Brain pericyte (primary cell): ENCODE measurements around the gene LRRC70.
"Not testable (repeated sequence)": the region's sequence is repeated elsewhere in the genome, so short reads cannot be mapped to it uniquely, and the experiment has no call there.

Experiments used
- DNase-seq: peaks from one replicate; pipeline ENCODE4 v3.0.0-alpha.2; 2012; ENCODE audit warnings: low read depth, low spot score

The LRRC70 gene

GRCh38 chr5:62578540-62578939 lies at the start of gene LRRC70:
TSS of gene LRRC70 (plus strand) at chr5:62578819. CDS start at chr5:62579439, 620 bp downstream.
- no peak for DNase-seq

- no peak for DNase-seq
Observed at GRCh38 chr5:62533597-62533996, 45.0 kb upstream of the LRRC70 start.

- DNase-seq, result no peak
Observed at GRCh38 chr5:62534461-62535236, 44.0 kb upstream of the LRRC70 start.

DNA sequence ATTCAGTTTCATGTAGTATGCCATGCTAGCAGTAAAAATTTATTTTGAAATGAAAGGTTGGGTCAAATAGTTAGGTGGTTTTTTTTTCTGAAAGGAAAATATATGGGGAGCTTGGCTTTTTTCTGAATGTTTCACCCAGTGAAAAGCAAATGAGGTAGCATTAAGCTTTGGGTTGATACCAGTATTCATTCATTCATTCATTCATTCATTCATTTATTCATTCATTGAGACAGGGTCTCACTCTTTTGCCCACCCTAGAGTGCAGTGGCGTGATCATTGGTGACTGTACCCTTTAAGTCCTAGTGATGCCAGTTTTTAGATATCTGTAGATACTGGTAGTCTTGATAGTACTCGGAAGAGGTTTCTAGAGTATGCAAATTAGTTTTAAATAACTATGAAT lies 42.4 kb upstream of the LRRC70 start:
- DNase-seq, result no peak

DNA sequence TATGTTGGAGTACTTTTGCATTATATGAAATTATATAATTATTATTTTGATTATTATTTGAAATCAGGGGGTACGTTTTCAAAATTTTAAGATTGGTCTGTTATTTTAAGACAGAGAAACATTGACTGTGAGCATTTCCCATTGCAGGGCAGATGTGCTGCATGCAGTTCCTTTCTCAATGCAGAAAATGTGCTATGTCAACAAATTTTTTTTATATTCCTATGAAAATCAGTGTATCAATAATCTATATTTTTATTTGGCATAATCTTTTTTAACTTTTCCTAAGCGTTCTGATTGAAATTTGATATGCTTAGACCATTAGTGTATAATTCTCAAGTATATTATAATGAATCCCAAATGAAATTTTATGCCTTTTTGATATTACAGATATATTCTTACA lies 41.8 kb upstream of the LRRC70 start:
- DNase-seq, result no peak

GRCh38 chr5:62538017-62538942 lies 40.3 kb upstream of the LRRC70 start:
- no peak for DNase-seq

DNA sequence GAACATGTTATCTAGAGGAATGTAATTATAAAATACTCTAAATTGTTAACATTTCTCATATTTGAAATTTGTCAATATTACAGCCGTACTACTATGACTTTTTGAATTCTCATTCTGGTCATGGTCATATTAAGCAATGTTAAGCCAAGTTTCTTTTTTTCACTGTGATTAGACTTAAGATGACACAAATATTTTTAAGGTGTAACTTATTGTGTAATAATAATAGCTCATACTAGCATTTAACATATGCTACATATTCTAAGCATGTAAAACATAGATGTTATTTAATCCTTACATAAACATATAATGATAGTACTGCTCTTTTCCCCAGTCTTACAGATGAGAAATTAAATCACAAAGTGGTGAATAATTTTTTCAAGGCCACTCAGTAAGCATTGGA lies 35.9 kb upstream of the LRRC70 start:
- no peak for DNase-seq

DNA sequence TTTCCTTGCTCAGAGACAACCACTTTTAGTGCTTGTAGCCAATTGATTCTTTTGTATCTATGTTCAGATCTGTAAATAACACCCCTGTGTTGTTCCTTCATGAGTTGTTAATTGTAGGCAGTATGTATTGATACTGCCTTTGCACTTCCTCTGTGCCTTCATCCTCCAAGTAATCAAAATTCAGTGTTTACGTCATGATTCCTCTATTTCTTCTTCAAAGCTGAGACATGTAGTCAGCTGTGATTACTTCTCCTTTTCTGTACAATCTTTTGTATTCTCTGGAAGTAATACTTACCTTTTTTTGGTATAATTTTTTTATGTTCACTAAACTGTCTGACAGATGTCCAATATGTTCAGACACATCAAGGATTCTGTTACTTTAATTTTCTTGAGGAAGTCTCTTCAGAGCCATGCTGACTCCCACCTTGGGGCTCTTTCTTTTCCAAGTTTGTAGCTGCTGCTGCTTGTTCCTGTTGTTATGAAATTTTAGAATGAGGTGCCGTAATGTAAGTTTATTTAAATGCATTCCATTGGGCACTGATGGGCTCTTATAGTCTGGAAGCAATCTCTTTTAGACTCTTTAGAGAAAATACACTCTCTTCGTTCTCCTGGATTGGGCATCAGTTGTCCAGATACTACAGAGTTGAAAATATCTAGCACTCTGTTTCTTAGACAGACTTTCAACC lies 30.5 kb upstream of the LRRC70 start:
- no peak for DNase-seq

DNA sequence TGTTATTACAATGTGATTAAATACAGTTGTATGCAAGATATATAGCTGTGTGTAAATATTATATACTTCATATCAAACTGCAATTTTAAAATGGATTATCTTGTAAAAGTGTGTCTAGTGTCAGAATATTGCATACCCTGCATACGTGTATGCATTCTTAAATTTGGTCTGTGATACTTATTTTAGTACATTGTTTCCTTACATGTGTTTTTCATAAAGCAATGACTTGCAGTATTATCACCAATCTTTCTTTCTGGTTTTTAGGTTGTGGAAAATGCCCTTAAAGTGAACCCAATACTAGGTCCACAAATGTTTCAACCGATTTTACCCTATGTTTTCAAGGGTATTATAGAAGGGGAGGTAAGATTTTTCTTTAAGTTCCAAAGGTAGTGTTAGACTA lies 28.5 kb upstream of the LRRC70 start:
- DNase-seq, result no peak

DNA sequence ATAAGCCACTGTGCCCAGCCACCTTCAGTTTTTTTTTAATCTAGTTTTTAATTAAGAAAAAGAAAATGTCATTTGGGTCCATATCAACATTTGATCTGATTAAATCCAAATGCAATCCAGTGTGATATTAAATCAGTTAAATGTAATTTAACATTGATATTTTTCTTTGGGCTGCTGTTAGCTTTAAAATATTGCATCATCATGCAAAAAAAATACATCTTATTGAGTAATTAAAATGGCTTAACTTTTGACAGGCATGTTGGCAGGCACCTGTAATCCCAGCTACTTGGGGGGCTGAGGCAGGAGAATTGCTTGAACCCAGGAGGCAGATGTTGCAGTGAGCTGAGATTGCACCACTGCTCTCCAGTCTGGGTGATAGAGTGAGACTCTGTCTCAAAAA lies 22.7 kb upstream of the LRRC70 start:
- DNase-seq, result no peak

- DNase-seq, result no peak
Observed at GRCh38 chr5:62558941-62559340, 19.7 kb upstream of the LRRC70 start.

GRCh38 chr5:62560786-62561185 lies 17.8 kb upstream of the LRRC70 start:
- no peak for DNase-seq

DNA sequence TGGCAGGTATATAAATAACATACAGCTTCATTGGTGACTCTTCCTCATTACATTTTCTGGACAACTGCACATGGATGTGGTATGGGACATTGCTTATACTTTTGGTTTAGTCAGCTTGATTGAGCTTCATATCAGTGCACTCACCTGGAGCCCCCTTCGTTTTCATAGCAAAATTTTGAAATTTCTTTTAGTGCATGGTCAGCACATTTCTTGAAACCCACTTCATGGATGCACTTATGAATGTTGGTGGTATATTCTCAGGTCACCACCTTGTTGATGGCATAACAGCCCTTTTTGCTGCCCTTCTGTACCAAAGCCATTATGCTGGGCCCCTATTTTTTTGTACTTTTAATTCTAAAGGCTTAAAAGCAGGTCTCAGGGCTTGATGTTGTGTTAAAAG lies 16.7 kb upstream of the LRRC70 start:
- DNase-seq, result no peak

DNA sequence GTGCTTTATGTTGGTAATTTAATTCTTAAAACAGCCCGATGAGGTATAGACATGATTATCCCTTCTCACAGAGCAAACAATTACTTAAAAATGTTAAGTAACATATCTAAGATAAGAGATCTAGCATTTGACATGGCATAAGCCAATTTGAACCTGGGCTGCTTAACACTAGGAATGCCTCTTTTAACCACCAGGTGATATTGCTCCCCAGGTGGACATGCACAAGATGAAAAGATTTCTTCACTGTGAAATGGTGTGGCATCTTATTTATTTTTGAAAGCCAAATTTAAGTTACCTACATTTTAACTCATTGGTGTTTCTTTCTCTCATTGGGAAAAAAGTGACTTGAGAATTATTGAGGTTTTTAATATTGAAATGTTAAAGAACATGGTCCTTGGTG lies 15.8 kb upstream of the LRRC70 start:
- DNase-seq, result no peak

GRCh38 chr5:62564101-62564500 lies 14.5 kb upstream of the LRRC70 start:
- DNase-seq, result no peak

- not testable (repeated sequence) for DNase-seq
Observed at GRCh38 chr5:62565740-62566139, 12.9 kb upstream of the LRRC70 start.

- DNase-seq, result no peak
Observed at GRCh38 chr5:62568143-62568542, 10.5 kb upstream of the LRRC70 start.

GRCh38 chr5:62568800-62569432 lies 9.7 kb upstream of the LRRC70 start:
- no peak for DNase-seq

DNA sequence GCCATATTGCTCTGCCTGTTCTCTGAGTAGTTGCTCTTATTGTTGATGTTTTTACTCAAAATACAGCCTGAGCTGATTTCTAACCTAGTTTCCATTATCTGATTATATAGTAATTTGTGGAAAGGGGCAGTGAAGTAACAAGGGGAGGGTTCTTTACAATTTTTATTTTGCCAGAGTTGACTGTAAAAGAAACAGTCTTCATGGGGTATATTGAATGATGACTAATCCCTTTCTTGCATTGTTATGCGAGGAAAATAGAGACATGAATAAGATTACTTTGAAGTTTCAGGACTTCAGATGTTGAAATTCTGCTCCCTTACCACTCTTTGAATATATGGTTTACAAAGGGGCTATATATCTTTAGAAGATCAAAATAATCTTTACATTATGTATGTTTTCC lies 9.1 kb upstream of the LRRC70 start:
- no peak for DNase-seq

DNA sequence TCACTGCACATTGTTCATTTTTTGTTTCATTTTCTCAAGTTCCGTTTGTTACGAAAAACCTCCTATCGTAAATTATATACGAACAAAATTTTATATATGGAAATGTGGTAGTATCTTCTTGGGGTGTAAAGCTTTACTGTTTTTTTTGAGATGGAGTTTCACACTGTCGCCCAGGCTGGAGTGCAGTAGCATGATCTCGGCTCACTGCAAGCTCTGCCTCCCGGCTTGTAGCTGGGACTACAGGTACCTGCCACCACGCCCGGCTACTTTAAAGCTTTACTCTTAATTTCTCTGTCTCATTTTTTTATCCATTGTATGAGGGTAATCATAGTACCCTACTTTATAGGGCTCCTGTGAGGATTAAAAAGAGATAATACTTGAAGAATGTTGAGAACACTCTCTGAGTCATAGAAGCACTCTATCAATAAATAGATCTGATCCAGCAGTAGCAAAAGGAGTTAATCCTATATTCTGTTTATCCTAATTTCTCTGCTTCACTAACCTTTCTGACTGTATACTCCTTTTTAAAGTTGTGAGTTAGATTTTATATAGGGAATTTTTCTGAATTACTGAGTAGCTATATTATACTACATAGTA lies 5.6 kb upstream of the LRRC70 start:
- DNase-seq, result no peak

GRCh38 chr5:62574599-62574998 lies 4.0 kb upstream of the LRRC70 start:
- DNase-seq, result no peak
